Endothelial cell of umbilical vein (primary cell): ENCODE results near the gene PRKAG2.

Experiments used
- GATA2 ChIP-seq: IDR thresholded peaks from 2 replicates; pipeline ENCODE4 v1.7.0; 2011; ENCODE audit warnings: low read depth, mild to moderate bottlenecking, moderate library complexity, mixed read lengths, low read length; ENCODE audit not compliant: insufficient read length, insufficient read depth
- POLR2AphosphoS5 ChIP-seq: IDR thresholded peaks from 2 replicates; pipeline ENCODE4 v1.6.1; 2012; ENCODE audit warnings: low read depth, mild to moderate bottlenecking, control low read depth, low read length, moderate library complexity; ENCODE audit not compliant: insufficient read depth
- TF ChIP-seq, protein P1 (sequence below), 2 donors: IDR thresholded peaks; 1 replicate in 1 of 2; 2 replicates in 1 of 2; pipeline ENCODE4 v1.5.1; 2011; ENCODE audit warnings: low read length in 2 of 2, mild to moderate bottlenecking in 2 of 2, moderate library complexity in 2 of 2, control low read depth in 1 of 2, inconsistent platforms in 1 of 2, low read depth in 1 of 2; ENCODE audit not compliant: insufficient read depth in 1 of 2; ENCODE audit errors: extremely low read depth in 1 of 2

DNA sequence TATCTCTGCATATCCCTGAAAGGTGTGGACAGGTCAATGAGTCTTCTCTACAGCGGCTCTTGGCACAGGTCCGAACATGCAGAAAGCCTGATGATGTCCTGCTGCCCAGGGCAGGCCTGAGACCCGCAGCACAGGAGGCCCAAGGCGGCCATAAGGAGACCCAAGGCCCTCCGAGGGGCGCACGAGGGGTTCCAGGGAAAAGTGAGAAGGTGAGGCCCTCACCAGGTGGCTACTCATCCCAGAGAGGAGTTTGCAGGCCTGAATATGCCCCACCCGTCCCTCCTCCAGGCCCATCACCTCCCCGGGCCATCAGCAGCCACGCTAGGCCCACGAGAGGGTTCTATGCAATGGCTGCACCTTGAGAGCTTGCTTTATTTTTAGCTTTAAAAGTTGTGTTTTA lies 183.8 kb downstream of the PRKAG2 start:
- TF ChIP-seq POLR2AphosphoS5: no peak
- TF ChIP-seq, protein P1, sequence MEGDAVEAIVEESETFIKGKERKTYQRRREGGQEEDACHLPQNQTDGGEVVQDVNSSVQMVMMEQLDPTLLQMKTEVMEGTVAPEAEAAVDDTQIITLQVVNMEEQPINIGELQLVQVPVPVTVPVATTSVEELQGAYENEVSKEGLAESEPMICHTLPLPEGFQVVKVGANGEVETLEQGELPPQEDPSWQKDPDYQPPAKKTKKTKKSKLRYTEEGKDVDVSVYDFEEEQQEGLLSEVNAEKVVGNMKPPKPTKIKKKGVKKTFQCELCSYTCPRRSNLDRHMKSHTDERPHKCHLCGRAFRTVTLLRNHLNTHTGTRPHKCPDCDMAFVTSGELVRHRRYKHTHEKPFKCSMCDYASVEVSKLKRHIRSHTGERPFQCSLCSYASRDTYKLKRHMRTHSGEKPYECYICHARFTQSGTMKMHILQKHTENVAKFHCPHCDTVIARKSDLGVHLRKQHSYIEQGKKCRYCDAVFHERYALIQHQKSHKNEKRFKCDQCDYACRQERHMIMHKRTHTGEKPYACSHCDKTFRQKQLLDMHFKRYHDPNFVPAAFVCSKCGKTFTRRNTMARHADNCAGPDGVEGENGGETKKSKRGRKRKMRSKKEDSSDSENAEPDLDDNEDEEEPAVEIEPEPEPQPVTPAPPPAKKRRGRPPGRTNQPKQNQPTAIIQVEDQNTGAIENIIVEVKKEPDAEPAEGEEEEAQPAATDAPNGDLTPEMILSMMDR (IDR thresholded peaks at IDR 0.05; ENCODE audit: extremely low read depth in 1 of 2, insufficient read depth in 1 of 2, low read depth in 1 of 2, low read length in 2 of 2): no peak
- TF ChIP-seq GATA2: no peak
